HG02798 (cell line): ENCODE results near the gene FAM9C.
"Not testable (repeated sequence)": the region's sequence is repeated elsewhere in the genome, so short reads cannot be mapped to it uniquely, and the experiment has no call there.

ENCODE experiments used
- ATAC-seq: cut with Tn5 transposase; IDR thresholded peaks from one replicate; pipeline ENCODE4 v1.9.1; 2021; ENCODE audit warnings: mild to moderate bottlenecking; ENCODE audit not compliant: unreplicated experiment, poor library complexity

FAM9C gene

GRCh38 chrX:13077168-13077567 lies 32.7 kb upstream of the FAM9C start:
- ATAC-seq: no peak

- ATAC-seq: peak; percentile 48
Measured at GRCh38 chrX:13076176-13076961, 31.9 kb upstream of the FAM9C start.

- ATAC-seq: peak; percentile 75
Measured at GRCh38 chrX:13074297-13075262, 30.2 kb upstream of the FAM9C start.

GRCh38 chrX:13069771-13070416 lies 25.5 kb upstream of the FAM9C start:
- ATAC-seq: no peak

GRCh38 chrX:13068651-13069050 lies 24.2 kb upstream of the FAM9C start:
- ATAC-seq: no peak

GRCh38 chrX:13067773-13068172 lies 23.4 kb upstream of the FAM9C start:
- no peak for ATAC-seq

GRCh38 chrX:13066391-13066790 lies 22.0 kb upstream of the FAM9C start:
- ATAC-seq: no peak

- no peak for ATAC-seq
Measured at GRCh38 chrX:13064599-13065143, 20.3 kb upstream of the FAM9C start.

- not testable (repeated sequence) for ATAC-seq
Measured at GRCh38 chrX:13063124-13063523, 18.7 kb upstream of the FAM9C start.

GRCh38 chrX:13062331-13062730 lies 17.9 kb upstream of the FAM9C start:
- ATAC-seq: not testable (repeated sequence)

GRCh38 chrX:13061215-13061708 lies 16.8 kb upstream of the FAM9C start:
- not testable (repeated sequence) for ATAC-seq

GRCh38 chrX:13059637-13060499 lies 15.4 kb upstream of the FAM9C start:
- ATAC-seq: no peak

GRCh38 chrX:13055486-13055885 lies 11.1 kb upstream of the FAM9C start:
- ATAC-seq: no peak

GRCh38 chrX:13053171-13053570 lies 8.8 kb upstream of the FAM9C start:
- no peak for ATAC-seq

- peak; percentile 52 for ATAC-seq
Measured at GRCh38 chrX:13051529-13052172, 7.2 kb upstream of the FAM9C start.

- ATAC-seq: no peak
Measured at GRCh38 chrX:13051167-13051528, 6.7 kb upstream of the FAM9C start.

GRCh38 chrX:13050151-13050550 lies 5.7 kb upstream of the FAM9C start:
- no peak for ATAC-seq

- no peak for ATAC-seq
Measured at GRCh38 chrX:13048280-13048679, 3.9 kb upstream of the FAM9C start.

- ATAC-seq: no peak
Measured at GRCh38 chrX:13047759-13048158, 3.3 kb upstream of the FAM9C start.
